CD4-positive, alpha-beta memory T cell (primary cell): ENCODE measurements around the gene CHAF1A. TPM values are rescaled to one million over a fixed set of nuclear protein-coding genes. Genes with fewer than 3 reads are reported as not detected.

Experiments used
- CTCF ChIA-PET: fragments of 350-600 bp; sonication (Branson Sonifier 250); formaldehyde crosslinking; loops from one replicate; lab custom pipeline; 2021; ENCODE audit warnings: inconsistent platforms; ENCODE audit not compliant: partially characterized antibody; lab: Charles Lee
- POLR2A ChIA-PET: fragments of 350-600 bp; sonication (Branson Sonifier 250); formaldehyde crosslinking; loops from one replicate; lab custom pipeline; 2021; ENCODE audit not compliant: partially characterized antibody; lab: Charles Lee
- DNase-seq, 5 donors: peaks; one replicate each; pipeline versions ENCODE4 v3.0.0 to v3.0.0-alpha.2; 2020 to 2022; ENCODE audit warnings: mixed read lengths in 1 of 5
- H3K27ac ChIP-seq: one replicate; pipeline ENCODE4 v1.7.0; 2013; ENCODE audit warnings: low read depth, low read length
- H3K27me3 ChIP-seq: 2 replicates; pipeline ENCODE4 v1.7.0; 2013; ENCODE audit warnings: mild to moderate bottlenecking, low read length, moderate library complexity; ENCODE audit not compliant: insufficient read depth
- H3K36me3 ChIP-seq: 2 replicates; pipeline ENCODE4 v1.7.0; 2013; ENCODE audit warnings: mild to moderate bottlenecking, low read length, moderate library complexity; ENCODE audit not compliant: insufficient read depth
- H3K4me1 ChIP-seq: 2 replicates; pipeline ENCODE4 v1.7.0; 2013; ENCODE audit warnings: mild to moderate bottlenecking, low read length, moderate library complexity; ENCODE audit not compliant: insufficient read depth
- H3K4me3 ChIP-seq, 2 donors: one replicate each; pipeline ENCODE4 v1.7.0; 2013; ENCODE audit warnings: low read length in 2 of 2, mild to moderate bottlenecking in 1 of 2
- H3K9me3 ChIP-seq, 2 donors: one replicate each; pipeline ENCODE4 v1.7.0; 2013; ENCODE audit warnings: low read length in 2 of 2, control low read depth in 1 of 2; ENCODE audit not compliant: control insufficient read depth in 1 of 2
- H3K27ac Mint-ChIP-seq, 7 donors: one replicate each; pipeline ENCODE4 v1.8.0; 2020 to 2021; ENCODE audit warnings: mixed read lengths in 7 of 7, mild to moderate bottlenecking in 6 of 7, inconsistent platforms in 3 of 7, moderate library complexity in 3 of 7
- H3K27me3 Mint-ChIP-seq, 2 donors: one replicate each; pipeline ENCODE4 v1.8.0; 2020 to 2021; ENCODE audit warnings: mixed read lengths in 2 of 2
- H3K36me3 Mint-ChIP-seq, 2 donors: one replicate each; pipeline ENCODE4 v1.8.0; 2020 to 2021; ENCODE audit warnings: mixed read lengths in 2 of 2, inconsistent platforms in 1 of 2, mild to moderate bottlenecking in 1 of 2
- H3K4me1 Mint-ChIP-seq, 4 donors: one replicate each; pipeline ENCODE4 v1.8.0; 2020 to 2021; ENCODE audit warnings: mixed read lengths in 4 of 4, mild to moderate bottlenecking in 1 of 4
- H3K4me3 Mint-ChIP-seq, 8 donors: one replicate each; pipeline ENCODE4 v1.8.0; 2020 to 2021; ENCODE audit warnings: mixed read lengths in 8 of 8, mild to moderate bottlenecking in 7 of 8, moderate library complexity in 6 of 8, inconsistent platforms in 3 of 8
- H3K9me3 Mint-ChIP-seq, 8 donors: one replicate each; pipeline ENCODE4 v1.8.0; 2020 to 2021; ENCODE audit warnings: mixed read lengths in 8 of 8, mild to moderate bottlenecking in 5 of 8, inconsistent platforms in 3 of 8, moderate library complexity in 1 of 8
- intact Hi-C: fragments of 100-400 bp; cut with micrococcal nuclease; formaldehyde crosslinking; loops from one replicate; pipeline ENCODE4 v1.15.1; 2023
- polyA plus RNA-seq, 2 donors: library from polyadenylated mRNA; unstranded; fragments of 300-500 nt; fragmentation: Illumina TruSeq; gene quantifications; one replicate each; pipeline ENCODE4 v1.2.3, GENCODE V29; 2021
- total RNA-seq, 2 experiments: library from RNA; stranded (reverse); gene quantifications; one replicate each; pipeline ENCODE4 v1.2.3, GENCODE V29; 2021

Gene CHAF1A
- total and polyA plus RNA-seq, 4 experiments from 2014 or later: 2.8 to 18.1 (median 9.2) TPM

DNA sequence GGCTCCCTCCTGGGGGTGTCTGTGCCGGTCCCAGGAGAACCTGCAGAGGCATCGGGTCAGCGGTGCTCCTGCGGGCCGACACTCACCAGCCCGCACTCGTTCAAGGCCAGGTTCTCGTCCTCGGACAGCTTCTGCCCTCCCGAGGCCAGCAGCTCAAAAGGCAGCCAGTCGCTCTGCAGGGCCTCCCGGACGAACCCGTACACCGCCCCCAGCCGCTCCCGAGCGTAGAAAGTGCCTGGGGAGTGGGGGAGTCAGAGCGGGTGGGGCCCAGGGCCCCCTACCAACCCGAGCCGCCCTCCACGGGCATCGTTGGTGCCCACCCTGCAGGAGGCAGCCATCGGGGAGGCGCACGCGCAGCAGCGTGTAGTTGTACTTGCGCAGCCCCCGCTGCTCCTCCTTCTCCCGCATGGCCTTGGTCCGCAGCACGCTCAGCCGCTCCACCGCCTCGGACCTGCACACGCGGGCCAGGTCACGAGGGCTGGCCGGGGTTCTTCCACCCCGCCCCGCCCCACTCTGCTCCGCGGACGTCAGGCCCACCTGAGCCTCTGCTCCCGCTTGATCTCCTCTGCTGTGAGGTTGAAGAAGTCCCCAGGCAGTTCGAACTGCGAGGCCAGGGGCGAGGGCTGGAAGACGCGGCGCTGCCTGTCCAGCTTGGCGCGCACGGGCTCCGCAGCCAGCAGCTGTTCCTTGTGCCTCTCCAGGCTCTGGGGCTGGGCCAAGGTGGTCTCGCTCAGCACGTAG lies 43.7 kb downstream of the CHAF1A start:
- Mint-ChIP-seq H3K27ac (no peak overlapping the region), H3K4me1 (peaks cover 0 to 8% (median 5%) of the 10 kb centered on the region in 4 donors), H3K4me3 (no peak overlapping the region), H3K9me3 (no peaks in the 10 kb centered on the region), H3K36me3 (peaks cover 11 to 37% of the 10 kb centered on the region in 2 donors), H3K27me3 (no peaks in the 10 kb centered on the region)
- Histone ChIP-seq H3K9me3 (no peaks in the 10 kb centered on the region), H3K36me3 (peaks cover 36% of the 10 kb centered on the region), H3K4me1 (no peaks in the 10 kb centered on the region), H3K27ac (no peak overlapping the region), H3K4me3 (no peak overlapping the region), H3K27me3 (no peaks in the 10 kb centered on the region)
- intact Hi-C loops: no loop called here
- POLR2A ChIA-PET: no interaction called here
- CTCF ChIA-PET: no interaction called here
- no peak for DNase-seq

DNA sequence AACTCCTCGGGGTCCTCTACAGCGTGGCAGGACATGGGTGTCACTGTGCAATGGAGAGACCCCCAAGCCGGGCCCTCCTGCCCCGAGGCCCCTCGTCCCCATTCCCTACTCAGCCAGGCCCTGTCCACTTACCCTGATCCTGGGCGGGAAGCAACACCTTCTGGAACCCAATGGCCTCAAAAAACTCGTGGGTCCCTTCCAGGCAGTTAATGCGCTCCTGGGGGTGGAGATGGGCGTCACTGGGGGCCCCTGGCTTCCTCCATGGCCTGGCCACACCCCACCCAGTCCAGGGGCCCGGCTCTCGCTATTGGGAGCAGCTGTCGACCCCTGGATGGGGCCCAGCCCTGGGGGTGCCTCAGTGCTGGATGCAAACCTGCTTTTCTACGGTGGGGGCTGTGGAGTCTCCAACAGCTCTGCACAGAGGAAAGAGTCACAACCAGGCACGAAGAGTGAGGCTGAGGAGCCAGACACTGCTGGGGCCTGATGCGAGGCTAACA lies 44.3 kb downstream of the CHAF1A start:
- no peak overlapping the region for H3K4me3 Mint-ChIP-seq
- Histone ChIP-seq H3K27ac (no peak overlapping the region), H3K9me3 (no peaks in the 10 kb centered on the region), H3K4me1 (no peaks in the 10 kb centered on the region), H3K36me3 (peaks cover 40% of the 10 kb centered on the region), H3K27me3 (no peaks in the 10 kb centered on the region), H3K4me3 (no peak overlapping the region)
- no peak for DNase-seq
- H3K27me3 Mint-ChIP-seq: no peaks in the 10 kb centered on the region
- H3K9me3 Mint-ChIP-seq: no peaks in the 10 kb centered on the region
- POLR2A ChIA-PET: no interaction called here
- peaks cover 11 to 41% of the 10 kb centered on the region in 2 donors for H3K36me3 Mint-ChIP-seq
- CTCF ChIA-PET: no interaction called here
- peaks cover 0 to 8% (median 5%) of the 10 kb centered on the region in 4 donors for H3K4me1 Mint-ChIP-seq
- intact Hi-C loops: no loop called here
- no peak overlapping the region for H3K27ac Mint-ChIP-seq

DNA sequence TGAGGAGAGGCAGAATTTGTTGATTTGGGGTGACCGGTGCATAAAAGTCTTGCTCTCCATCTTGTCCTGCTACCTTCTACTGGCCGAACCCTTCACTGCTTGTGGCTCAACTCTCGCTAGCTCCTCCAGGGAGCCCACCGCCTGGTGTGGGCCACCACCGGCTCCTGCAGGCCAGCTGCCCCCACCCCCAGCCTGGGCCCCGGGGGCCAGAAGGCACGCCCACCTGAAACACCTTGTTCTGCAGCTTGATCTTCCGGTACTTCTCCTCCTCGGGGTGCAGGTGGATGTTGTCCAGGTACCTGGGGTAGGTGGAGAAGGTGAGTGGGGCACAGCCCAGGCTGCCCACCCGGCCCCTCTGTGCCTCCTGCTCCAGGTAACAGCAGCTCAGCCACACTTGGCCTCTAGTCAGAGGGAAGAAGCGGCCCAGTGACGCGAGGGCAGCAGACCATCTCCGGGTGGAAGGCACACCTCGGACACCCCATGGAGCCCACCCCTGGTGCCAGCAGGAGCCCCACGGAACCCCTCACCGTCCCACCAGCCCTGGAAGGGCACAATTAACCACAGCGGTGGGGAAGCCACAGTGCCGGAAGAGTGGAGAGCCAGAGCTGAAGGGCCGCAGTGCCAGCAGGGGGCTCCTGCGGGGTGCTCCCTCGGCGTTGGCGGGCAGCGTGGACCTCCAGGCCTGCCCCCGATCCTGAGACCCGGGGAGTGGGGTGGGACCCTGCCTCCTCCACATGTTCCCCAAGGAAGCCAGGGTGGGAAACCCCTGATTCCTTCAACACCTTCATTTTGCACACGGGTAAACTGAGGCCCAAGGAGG lies 45.1 kb downstream of the CHAF1A start:
- Mint-ChIP-seq H3K4me3 (no peak overlapping the region), H3K27me3 (no peaks in the 10 kb centered on the region), H3K4me1 (peaks cover 0 to 3% (median under 1%) of the 10 kb centered on the region in 4 donors), H3K9me3 (no peaks in the 10 kb centered on the region), H3K27ac (no peak overlapping the region), H3K36me3 (peaks cover 11 to 44% of the 10 kb centered on the region in 2 donors)
- no peak for DNase-seq
- no peaks in the 10 kb centered on the region for H3K27me3 ChIP-seq
- no peak overlapping the region for H3K4me3 ChIP-seq
- POLR2A ChIA-PET: no interaction called here
- intact Hi-C loops: no loop called here
- H3K36me3 ChIP-seq: peaks cover 44% of the 10 kb centered on the region
- no peaks in the 10 kb centered on the region for H3K9me3 ChIP-seq
- H3K27ac ChIP-seq: no peak overlapping the region
- CTCF ChIA-PET: no interaction called here
- H3K4me1 ChIP-seq: no peaks in the 10 kb centered on the region

DNA sequence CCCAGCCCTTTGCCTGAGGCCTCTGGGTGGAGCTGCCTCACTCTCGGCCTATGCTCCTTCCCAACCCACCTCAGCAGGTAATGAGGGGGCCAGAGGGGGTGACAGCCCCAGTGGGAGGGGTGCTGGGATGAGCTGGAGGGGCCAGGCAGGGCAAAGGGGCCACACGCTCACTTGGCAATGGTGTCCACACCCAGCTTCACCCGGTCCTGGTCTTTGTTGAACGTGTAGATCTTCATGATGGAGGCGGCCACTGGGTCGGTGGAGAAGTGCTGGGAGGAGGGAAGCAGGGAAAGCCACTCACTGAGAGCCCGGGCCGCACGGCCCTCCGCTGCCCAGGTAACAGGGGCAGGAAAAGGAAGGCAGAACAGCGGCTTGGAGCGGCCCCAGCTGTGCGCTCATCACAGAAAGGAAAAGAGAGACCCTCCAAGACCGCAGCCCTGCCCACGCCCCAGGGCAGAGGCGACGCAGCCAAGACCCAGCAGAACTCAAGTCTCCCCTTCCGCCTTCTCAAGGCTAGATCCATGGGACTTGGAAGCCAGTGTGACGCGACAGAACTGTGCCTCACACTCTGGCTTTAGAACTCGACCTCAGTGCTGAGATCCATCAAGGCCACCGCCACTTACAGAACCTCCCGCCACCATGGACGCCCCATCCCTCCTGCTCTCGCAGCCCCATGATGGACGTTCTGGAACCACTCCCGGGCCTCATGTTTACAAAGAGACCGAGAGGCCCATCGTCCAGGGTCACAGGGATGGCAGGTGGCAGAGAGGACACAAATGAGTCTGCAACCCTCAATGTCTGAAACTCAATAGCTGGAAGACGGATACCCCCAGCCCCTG lies 45.9 kb downstream of the CHAF1A start:
- CTCF ChIA-PET: no interaction called here
- H3K27ac ChIP-seq: no peak overlapping the region
- no peaks in the 10 kb centered on the region for H3K27me3 ChIP-seq
- intact Hi-C loops: no loop called here
- H3K36me3 Mint-ChIP-seq: peaks cover 11 to 53% of the 10 kb centered on the region in 2 donors
- H3K4me1 ChIP-seq: no peaks in the 10 kb centered on the region
- no peaks in the 10 kb centered on the region for H3K9me3 Mint-ChIP-seq
- H3K36me3 ChIP-seq: peaks cover 51% of the 10 kb centered on the region
- H3K4me3 Mint-ChIP-seq: no peak overlapping the region
- no peaks in the 10 kb centered on the region for H3K9me3 ChIP-seq
- H3K27me3 Mint-ChIP-seq: no peaks in the 10 kb centered on the region
- H3K27ac Mint-ChIP-seq: no peak overlapping the region
- POLR2A ChIA-PET: interaction anchor here (1.5 kb wide), 1 partner anchor 23 kb away, joined by 3 read pairs; no protein-coding TSS in a partner anchor
- peaks cover 0 to 3% (median under 1%) of the 10 kb centered on the region in 4 donors for H3K4me1 Mint-ChIP-seq
- DNase-seq: no peak
- H3K4me3 ChIP-seq: no peak overlapping the region

DNA sequence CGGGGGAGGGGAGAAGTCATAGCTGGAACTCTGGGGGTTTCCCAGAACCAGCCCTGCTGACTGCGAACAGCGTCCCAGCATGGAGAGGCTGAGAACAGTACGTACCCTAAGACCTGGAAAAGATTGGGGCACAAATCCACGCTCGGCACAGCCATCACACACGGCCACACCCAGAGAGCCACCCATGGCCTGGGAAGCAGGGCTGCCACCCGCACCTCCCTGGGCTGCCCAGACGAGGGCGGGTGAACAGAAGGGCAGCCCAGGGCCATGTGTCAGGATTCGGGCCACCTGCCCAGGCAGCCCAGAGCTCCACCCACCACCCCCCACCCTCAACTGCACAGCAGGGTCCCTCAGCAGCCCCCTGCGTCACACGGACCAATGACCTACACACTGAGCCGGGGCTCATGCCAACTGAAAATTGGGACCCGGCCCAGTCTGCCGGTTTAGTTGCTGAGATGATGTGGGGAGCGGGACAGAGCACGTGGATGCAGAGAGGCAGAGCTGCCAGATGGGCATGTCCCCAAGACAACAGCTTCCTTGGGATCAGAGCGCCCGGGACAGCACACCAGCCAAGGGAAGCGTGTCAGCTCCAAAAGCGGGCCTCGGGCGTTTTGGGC lies 46.7 kb downstream of the CHAF1A start:
- Histone ChIP-seq H3K4me3 (no peak overlapping the region), H3K36me3 (peaks cover 53% of the 10 kb centered on the region), H3K4me1 (no peaks in the 10 kb centered on the region), H3K9me3 (no peaks in the 10 kb centered on the region), H3K27ac (no peak overlapping the region), H3K27me3 (no peaks in the 10 kb centered on the region)
- H3K4me1 Mint-ChIP-seq: peaks cover 0 to 3% (median under 1%) of the 10 kb centered on the region in 4 donors
- H3K27ac Mint-ChIP-seq: peak overlapping the region in 1 of 7 donors; percentile 87
- ChIA-PET CTCF (interaction anchor here (0.9 kb wide), 1 partner anchor 182 kb away, joined by 3 read pairs; no protein-coding TSS in a partner anchor), POLR2A (interaction anchor here (1.5 kb wide), 1 partner anchor 22 kb away, joined by 3 read pairs; no protein-coding TSS in a partner anchor)
- intact Hi-C loops: no loop called here
- H3K9me3 Mint-ChIP-seq: no peaks in the 10 kb centered on the region
- no peaks in the 10 kb centered on the region for H3K27me3 Mint-ChIP-seq
- no peak overlapping the region for H3K4me3 Mint-ChIP-seq
- DNase-seq: no peak
- H3K36me3 Mint-ChIP-seq: peaks cover 11 to 53% of the 10 kb centered on the region in 2 donors

DNA sequence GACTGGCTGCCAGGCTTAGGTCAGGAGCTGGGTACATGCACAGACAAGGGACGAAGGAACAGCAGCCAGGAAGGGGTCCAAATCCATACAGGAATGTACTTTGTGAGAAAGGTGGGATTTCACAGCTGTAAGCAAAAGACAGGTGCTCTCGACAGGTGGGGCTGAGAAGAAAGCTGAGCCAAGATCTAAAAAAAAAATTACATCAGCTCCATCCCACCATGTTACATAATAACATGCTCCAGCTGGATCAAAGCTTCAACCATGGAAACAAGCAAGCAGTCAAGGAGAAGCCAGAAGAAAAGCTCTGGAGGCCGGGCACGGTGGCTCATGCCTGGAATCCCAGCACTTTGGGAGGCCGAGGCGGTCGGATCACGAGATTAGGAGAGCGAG lies 47.2 kb downstream of the CHAF1A start:
- POLR2A ChIA-PET: interaction anchor here (1.0 to 1.5 kb wide), 2 partner anchors 21 to 22 kb away, joined by 3 read pairs; partner anchors contain the start of gene HDGFL2

More for the DNA sequence above, 47.2 kb downstream of the CHAF1A start:
- CTCF ChIA-PET: interaction anchor here (0.9 kb wide), 1 partner anchor 183 kb away, joined by 3 read pairs; no protein-coding TSS in a partner anchor
- Histone ChIP-seq H3K27me3 (no peaks in the 10 kb centered on the region), H3K4me3 (no peak overlapping the region), H3K9me3 (no peaks in the 10 kb centered on the region), H3K4me1 (no peaks in the 10 kb centered on the region), H3K27ac (no peak overlapping the region), H3K36me3 (peaks cover 58% of the 10 kb centered on the region)
- Mint-ChIP-seq H3K9me3 (no peaks in the 10 kb centered on the region), H3K36me3 (peaks cover 11 to 48% of the 10 kb centered on the region in 2 donors), H3K27me3 (no peaks in the 10 kb centered on the region), H3K4me3 (no peak overlapping the region), H3K4me1 (peaks cover 0 to 1% (median under 1%) of the 10 kb centered on the region in 4 donors), H3K27ac (peak overlapping the region in 1 of 7 donors; percentile 87)
- no peak for DNase-seq
- intact Hi-C loops: no loop called here
